Stimulated activated CD4-positive, alpha-beta T cell treated with anti-CD3 and anti-CD28 coated beads, Interleukin-1b, Interleukin-23, amount 100 ng/mL, for 1 hour (primary cell): ENCODE data around the gene FBXO10.
"Not testable (repeated sequence)": the region's sequence is repeated elsewhere in the genome, so short reads cannot be mapped to it uniquely, and the experiment has no call there.

Experiments used
- DNase-seq, 2 donors: peaks; one replicate each; pipeline ENCODE4 v3.0.0-alpha.2; 2020; ENCODE audit warnings: low read depth in 2 of 2

Gene FBXO10

DNA sequence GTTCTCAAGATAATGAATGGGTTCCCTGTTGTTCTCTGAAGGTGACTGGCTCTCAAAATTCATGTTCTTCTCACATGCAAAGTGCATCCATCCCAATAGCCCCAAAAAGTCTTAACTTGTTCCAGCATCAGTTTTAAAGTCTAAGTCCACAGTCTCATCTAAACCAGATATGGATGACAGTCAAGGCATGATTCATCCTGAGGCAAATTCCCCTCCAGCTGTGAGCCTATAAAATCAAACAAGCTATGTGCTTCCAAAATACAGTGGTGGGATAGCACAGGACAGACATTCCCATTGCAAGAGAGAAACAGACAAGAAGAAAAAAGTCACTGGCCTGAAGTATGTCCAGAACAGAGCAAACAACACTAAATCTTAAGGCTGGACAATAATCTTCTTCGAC, 25.4 kb downstream of the FBXO10 start:
- DNase-seq = no peak

DNA sequence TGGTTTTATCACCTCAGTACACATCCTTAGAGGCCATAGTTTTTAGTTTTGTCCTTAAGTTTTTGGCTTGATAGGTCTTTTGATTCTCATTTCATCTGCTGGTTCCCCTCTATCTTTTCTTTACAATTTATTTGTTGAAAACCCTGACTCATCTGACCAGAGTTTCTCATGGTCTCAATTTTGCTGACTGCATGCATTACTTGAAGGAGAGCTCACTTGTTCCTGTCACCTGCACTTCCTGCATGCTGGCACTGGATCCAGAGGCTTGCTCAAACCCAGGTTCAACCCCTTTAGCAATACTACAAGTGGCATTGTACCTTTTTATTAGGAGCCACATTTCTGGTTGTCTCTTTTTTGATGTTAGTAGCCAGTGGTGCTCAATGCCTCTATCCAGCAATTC, 26.7 kb downstream of the FBXO10 start:
- no peak for DNase-seq

DNA sequence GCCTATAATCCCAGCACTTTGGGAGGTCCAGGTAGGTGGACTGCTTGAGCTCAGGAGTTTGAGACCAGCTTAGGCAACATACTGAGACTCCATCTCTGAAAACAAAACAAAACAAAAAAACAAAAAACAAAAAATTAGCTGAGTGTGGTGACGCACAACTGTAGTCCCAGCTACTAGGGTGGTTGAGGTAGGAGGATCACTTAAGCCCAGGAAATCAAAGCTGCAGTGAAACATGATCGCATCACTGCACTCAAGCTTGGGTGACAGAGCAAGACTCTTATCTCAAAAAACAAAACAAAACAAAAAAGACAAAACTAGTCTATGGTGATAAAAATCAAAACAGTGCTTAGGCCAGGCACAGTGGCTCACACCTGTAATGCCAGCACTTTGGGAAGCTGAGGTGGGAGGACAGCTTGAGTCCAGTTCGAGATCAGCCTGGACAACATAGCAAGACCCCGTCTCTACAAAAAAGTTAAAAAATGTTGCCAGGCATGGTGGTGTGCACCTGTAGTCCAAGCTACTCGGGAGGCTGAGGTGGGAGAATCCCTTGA, 28.8 kb downstream of the FBXO10 start:
- no peak for DNase-seq

DNA sequence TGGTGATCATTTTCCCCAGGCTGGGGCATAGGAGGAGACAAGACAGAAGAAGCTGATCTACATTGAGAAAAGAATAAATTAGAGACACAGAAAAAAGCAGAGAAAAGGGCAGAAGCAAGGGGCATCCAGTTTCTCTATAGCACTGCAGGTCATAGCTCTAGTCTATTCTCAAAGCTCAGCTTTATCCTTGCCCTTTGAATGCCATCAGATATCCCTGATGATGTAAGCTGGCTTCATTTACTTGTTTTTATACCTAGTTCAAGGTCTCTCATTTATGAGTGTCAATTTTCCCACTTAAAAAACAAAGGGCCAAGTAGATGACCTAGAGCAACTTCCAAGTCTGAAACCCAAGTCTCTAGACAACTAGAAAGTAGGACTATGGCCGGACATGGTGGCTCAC, 32.7 kb downstream of the FBXO10 start:
- no peak for DNase-seq

DNA sequence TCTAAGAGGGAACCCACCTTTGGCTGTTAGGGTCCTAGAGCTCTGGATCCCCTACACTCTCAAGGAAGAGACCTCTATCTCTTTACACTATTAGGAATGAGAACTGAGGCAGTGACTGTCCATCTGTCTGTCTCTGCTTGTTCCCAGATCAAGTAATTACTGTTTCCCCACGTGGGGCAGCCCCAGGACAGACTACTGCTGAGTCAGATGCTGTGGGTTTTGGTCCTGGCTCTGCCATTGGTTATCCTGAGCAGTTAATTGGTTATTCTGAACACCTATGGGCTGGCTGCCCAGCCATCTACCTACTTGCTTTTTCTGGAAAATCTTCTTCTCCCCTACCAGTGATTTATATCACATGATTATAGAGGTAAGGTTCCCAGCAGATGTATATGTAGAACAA, 33.3 kb downstream of the FBXO10 start:
- no peak for DNase-seq

DNA sequence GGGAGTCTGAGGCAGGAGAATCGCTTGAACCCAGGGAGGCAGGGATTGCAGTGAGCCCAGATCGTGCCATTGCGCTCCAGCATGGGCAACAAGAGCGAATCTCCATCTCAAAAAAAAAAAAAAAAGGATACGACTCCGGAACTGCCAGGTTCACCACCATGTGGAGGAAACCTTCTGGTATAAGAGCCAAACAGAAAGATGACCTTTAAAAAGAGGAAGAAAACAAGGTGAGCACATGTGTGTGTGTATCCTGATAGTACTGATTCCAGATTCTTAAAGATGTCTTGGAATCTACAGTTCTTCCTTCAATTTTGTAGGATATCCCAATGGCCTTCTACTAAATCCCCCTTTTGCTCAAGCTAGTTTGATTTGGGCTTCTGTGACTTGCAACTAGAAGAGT, 33.7 kb downstream of the FBXO10 start:
- no peak for DNase-seq

DNA sequence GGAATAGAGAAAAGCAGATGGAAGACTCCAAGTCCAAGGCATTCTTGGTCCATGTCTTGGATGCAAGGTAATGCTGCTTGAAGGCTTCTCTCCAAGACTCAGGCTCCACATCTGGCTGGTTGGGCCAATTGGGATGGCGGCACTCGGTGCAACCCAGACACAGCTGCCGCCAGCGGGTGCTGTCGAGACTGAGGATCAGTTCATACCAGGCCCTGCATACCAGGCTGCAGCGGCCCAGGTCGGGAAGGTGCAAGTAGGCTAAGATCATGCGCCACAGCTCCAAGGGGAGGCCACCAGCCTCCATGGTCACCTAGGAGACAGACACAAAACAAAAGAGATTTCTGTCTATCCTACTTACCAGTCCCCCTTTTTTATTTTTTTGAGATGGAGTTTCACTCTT, 34.7 kb downstream of the FBXO10 start:
- no peak for DNase-seq

DNA sequence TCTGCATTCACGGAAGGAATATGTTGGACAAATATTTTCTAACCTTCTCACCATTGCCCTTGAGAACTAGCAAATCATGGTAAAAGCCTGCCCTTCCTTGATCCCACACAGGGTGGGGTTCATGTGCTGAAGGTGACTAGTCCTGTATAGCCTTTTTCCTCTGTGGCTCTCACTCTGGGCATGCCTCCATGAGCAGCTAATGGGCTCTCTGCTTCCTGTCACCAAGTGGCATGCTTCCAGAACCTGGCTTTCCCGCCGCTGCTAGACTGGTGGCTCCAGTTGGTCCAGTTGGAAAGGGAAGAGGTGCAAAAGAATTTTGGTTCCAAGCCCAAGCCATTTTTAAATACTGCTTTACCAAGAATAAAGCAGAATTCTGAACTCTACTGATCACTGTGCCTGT, 35.5 kb downstream of the FBXO10 start:
- DNase-seq = no peak

DNA sequence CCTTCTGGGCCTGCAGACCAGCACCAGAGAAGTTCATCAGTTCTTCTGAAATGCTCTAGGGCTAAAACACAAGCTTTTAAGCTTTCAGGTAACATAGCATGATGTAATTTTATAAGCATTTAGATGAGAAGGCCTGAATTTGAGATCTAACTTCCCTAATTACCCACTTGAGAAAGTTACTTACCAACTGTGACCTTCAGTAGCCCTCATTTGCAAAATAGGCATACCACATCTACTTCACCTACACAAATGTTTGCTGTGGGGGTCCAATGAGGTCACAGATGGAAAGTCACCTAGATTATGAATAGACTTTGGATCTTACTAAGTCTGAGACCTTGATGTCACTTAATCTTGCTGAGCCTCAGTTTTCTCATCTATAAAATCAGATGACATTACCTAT, 36.5 kb downstream of the FBXO10 start:
- no peak for DNase-seq

DNA sequence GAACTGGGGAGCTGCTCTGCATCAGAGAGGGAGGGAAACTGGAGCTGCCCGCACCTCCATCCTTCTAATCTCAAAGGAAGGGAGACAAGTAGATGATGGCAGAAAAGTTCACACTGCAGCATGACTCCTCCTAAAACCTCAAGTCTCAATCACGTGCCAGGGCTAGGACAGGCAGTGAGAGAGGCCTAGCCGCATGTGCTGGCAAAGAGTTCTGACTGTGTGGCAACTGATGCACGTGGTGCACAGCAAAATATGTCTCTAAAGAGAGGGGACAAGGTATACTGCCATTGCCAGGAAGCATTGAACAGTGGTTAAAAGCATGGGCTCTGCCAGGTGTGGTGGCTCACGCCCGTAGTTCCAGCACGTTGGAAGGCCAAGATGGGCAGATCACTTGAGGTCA, 38.1 kb downstream of the FBXO10 start:
- DNase-seq = no peak

DNA sequence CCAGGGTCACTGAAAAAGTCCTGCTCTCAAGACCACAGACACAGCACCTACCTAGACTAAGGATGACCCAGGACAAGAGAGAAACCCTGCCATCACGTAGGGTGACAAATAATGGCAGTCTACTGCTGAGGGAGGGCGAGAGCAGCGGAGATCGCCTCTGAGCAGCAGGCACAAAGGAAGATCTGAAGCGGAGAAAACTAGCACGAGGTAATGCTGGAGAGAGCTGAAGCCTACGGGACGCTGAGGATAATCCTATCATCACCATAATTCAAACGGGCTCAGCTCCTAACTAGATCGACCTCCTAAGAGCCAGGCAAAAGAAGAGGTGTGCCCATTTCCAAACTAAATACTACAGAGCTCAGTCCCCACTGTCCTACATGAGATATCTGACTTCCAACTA, 41.3 kb downstream of the FBXO10 start:
- DNase-seq = no peak

DNA sequence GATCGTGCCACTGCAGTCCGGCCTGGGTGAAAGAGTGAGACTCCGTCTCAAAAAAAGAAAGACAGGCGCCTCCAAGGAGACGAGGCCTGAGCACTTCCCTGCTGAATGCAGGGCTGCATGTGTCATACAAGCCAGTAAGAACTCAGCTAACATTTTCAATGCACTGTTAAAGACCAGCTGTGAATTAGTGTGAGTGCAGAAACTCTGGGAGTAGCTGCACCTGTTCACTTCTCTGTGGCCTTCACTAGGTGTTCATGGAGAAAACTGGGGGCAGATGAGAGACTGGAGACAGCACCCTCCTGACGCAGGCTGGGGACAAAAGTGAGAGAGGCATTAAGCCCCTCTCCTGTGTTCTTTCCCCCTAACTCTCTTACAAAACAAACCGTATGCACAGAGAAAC, 41.8 kb downstream of the FBXO10 start:
- no peak for DNase-seq

DNA sequence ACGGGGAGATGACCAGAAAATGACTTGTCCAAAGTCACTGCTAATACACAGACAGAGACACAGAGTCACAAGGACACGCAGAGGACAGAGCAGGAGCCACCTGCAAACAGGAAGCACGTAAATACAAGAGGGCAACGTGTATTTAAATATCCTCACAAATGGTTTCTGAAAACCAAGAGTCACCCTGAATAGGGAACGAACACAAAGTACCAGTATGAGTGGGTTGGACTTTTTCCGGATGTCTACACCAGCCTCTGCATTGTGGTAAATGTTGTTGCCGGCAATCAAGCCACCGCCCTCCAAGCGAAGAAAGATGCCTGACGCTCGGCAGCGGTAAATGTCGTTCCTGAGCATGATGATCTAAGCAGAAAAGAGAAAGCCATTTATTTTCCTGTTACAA, 44.5 kb downstream of the FBXO10 start:
- no peak for DNase-seq

DNA sequence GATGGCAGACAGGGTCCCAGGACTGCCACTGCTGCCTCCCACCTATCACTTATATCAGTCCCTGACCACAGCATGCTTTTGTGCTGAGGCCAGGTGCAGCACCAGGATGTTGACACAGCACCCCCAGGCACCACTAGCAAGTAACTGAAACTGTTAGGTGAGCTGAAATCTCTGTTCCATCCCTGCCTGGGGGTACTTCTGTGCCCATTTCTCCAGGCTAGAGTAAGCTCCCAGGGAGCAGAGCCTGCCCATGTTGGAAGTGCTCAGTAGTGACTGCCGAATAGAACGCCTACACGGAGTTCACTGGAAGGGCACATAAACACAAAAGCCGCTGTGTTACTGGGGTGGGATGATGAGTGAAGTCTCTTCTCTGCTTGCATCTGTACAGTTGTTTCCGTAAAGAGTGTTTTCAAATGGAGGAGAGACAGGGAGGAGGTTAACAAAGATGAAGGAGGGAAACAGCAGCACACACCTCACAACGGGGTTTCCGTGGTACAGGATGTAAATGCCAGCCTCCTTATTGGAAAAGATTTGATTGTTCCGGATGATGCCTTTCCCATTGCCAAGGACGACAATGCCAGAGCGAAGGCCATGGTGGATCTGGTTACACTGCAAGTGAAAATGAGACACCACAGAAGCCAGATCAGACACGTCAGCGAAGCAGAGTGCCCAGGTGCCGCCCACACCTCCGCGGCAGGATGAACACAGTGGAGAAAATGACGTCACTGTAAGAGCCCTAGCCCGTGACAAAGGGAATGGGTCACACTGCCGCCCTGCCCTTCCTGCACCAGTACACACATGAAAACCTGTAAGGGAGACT, 47.3 kb downstream of the FBXO10 start:
- peak; percentile 35 to 53 for DNase-seq

DNA sequence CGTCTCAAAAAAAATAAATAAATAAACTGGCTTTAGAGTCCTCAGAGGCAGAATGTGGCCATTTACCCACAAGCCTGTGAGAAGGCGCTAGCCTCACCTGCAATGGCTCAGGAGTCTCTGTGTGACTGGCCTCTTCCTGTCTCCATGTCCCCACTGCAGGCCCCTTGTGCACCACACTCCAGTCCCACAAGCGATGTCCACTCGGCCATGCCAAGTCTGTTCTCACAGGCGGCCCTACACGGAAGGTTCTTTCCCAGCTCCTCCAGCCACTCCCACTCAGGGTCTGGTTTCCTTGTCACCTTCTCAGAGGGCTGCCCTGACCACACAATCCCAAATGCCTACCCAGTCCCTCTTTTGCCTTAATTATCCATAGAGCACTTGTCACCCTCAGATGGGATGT, 52.3 kb downstream of the FBXO10 start:
- no peak for DNase-seq

DNA sequence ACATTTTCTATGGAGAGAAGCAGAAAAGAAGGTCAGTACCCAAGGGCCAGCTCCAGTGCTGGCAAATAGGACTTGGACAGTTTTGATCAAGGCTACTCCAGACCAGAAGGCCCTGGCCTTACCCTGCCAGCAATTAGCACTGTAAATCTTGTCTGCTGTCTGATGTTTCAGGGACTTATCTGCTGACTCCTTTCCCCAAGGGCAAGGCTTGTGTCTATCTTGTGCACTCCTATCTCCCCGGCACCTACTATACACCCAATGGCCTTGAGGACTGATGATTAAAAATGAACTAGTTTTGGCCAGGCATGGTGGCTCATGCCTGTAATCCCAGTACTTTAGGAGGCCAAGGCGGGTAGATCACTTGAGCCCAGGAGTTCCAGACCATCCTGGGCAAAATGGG, 53.2 kb downstream of the FBXO10 start:
- no peak for DNase-seq

DNA sequence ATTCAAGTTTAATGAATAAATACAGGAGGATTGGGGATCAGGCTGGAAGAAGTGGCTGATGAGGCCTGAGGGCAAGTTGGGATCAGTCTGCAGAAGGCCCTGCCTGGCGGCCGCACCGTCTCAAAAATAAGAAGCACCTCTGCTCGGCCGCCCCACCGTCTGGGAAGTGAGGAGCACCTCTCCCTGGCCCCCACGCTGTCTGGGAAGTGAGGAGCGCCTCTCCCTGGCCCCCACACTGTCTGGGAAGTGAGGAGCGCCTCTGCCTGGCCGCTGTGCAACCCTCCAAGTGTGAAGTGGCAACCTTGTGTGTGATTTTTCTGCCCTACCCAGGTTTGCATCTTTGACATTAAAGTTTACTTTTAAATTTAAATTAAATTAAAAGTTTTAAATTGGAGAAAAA, 55.1 kb downstream of the FBXO10 start:
- DNase-seq = no peak

DNA sequence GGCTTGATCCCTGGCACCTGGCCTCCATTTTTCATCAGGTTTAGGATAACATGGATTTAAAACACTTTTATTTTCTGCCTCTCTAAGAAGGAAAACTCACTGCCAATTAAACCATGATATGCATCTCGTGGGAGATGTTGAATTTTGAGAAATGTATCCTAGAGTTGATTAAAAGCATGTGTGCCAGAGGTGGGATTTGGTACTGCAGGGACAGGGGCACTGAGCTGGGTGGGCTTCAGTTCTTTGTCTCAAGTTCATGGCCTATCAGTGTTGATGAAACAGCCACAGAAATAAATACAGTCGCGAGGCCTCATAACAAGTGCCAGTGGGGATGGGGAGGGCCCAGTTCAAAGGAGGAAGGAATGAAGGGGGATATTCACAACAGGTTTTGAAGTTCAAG, 55.5 kb downstream of the FBXO10 start:
- DNase-seq = no peak

DNA sequence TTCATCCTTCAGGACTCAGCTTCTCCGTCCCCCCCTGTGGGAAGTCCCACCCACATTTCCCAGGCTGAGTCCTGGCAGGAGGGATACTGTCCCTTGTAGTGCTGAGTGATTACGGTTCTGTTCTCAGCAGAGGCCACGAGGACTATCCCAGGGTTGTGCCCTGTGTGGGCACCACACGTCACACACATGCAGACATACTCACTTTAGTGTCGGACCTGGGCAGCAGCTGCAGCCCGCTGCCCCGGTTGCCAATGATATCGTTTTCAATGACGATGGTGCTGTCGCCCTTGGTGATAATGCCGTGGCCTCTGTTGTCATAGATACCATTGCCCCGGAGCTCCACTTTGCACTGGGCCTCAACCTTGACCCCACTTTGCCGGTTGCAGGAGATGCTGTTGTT, 58.3 kb downstream of the FBXO10 start:
- DNase-seq = no peak

DNA sequence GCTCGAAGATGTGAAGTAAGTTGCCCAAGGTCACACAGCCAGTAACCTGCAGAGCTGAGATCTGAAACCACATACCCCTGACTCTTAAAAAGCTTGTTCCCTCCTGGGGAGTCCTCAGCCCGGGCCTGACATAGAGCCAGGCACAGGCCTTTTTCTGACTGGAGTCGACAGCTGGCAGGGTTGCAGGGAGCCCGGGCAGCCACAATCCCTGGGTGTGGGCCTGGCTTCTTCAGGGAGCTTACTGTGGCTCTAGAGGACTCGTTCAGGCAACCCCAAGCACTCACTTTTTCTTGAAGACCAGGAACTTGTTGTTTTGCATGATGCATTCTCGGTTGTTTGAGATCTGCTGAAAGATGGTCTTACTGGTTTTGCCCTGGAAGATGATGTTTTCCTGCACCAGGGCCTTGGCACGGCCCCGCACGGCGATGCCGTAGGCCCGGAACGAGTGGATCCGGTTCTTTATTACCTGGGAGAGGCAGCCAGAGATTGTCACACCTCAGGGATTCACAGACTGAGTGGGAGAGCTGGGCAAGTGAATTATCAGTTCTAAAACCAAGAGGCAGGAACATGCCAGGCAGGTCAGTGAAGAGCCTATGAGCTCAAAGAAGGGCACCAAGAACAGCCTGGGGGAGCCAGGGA, 60.4 kb downstream of the FBXO10 start:
- no peak for DNase-seq

DNA sequence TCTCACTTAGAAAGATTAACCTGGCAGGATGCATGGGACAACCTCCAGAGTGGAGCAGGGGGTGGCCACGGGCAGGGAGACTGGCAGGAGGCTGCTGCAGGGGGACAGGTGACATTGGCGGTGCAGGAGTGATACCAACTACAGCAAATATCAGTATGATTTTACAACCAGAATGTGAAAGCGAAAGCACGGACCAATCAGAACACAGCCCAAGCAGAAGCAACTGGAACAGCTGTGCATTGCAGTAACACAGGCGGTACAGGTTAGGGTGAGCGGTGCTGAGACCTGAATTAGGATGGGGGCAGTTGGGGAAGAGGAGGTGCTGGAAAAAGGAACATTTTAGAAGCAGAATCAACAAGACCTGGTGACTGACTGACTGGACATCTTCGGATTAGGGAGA, 61.2 kb downstream of the FBXO10 start:
- DNase-seq = no peak

DNA sequence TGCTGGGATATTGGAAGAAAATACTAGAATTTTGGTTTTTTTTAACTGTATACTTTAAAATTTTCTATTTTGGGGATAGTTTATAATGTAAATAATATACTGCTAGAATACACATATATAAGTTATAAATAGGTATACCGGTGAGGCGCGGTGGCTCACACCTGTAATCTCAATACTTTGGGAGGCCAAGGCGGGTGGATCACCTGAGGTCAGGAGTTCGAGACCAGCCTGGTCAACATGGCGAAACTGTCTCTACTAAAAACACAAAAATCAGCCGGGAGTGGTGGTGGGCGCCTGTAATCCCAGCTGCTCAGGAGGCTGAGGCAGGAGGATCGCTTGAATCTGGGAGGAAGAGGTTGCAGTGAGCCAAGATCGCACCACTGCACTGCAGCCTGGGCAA, 61.8 kb downstream of the FBXO10 start:
- not testable (repeated sequence) for DNase-seq

DNA sequence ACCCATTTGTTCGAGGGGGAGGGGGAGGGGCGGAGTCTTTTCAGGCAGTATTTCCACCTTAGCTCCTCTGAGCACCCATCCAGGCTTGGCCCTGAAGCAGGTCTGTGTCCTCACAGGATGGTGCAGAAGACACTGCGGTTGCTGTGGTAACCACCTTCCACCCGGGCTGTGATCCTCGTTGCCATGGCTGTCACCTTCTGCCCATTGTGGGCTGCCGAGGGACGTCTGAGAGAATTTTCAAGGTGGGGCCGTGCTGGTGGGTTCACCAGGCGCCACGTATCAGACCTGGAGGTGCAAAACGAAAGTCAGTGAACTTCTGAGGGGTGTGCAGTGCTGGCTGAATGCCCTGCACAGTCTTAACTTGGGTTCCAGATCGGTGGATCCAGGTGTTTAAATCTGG, 63.7 kb downstream of the FBXO10 start:
- no peak for DNase-seq
